Heart right ventricle (tissue), 16 donors: ENCODE results near the gene NKG7. TPM values are rescaled to one million over a fixed set of nuclear protein-coding genes. Genes with fewer than 3 reads are reported as not detected.

Source experiments
- ATAC-seq, 8 donors: fragments of 200-7000 bp; cut with Tn5 transposase; one replicate each; pipeline ENCODE4 v1.9.1; 2020; ENCODE audit warnings: mild to moderate bottlenecking in 8 of 8, moderate library complexity in 8 of 8, moderate number of reproducible peaks in 1 of 8
- DNase-seq, 2 donors: peaks; one replicate each; pipeline ENCODE4 v3.0.0-alpha.2; 2020
- H3K27ac ChIP-seq, 10 donors: fragments of 200-600 bp; sonication (generic) in 2 of 10; one replicate each; pipeline versions ENCODE4 v1.5.0 to v1.8.0; 2020 to 2022; ENCODE audit warnings: mild to moderate bottlenecking in 3 of 10
- H3K27me3 ChIP-seq, 7 donors: fragments of 200-600 bp; one replicate each; pipeline ENCODE4 v1.8.0; 2021 to 2022; ENCODE audit warnings: mild to moderate bottlenecking in 2 of 7
- H3K36me3 ChIP-seq, 9 donors: fragments of 200-600 bp; sonication (generic) in 1 of 9; one replicate each; pipeline versions ENCODE4 v1.5.0 to v1.8.0; 2020 to 2022; ENCODE audit warnings: mild to moderate bottlenecking in 2 of 9
- H3K4me1 ChIP-seq, 9 donors: fragments of 200-600 bp; sonication (generic) in 1 of 9; one replicate each; pipeline versions ENCODE4 v1.5.0 to v1.8.0; 2020 to 2022; ENCODE audit warnings: mild to moderate bottlenecking in 4 of 9
- H3K4me3 ChIP-seq, 10 donors: fragments of 200-600 bp; sonication (generic) in 2 of 10; one replicate each; pipeline versions ENCODE4 v1.5.0 to v1.8.0; 2020 to 2022; ENCODE audit warnings: mild to moderate bottlenecking in 7 of 10, moderate library complexity in 2 of 10
- H3K9me3 ChIP-seq, 11 donors: fragments of 200-600 bp in 10 of 11; sonication (generic) in 2 of 11; one replicate each; pipeline versions ENCODE4 v1.5.0 to v1.8.0; 2013 to 2022; ENCODE audit warnings: mild to moderate bottlenecking in 2 of 11, control low read depth in 1 of 11, moderate library complexity in 1 of 11
- WGBS, 2 donors: extraction: QIAGEN DNeasy Blood & Tissue Kit; methylation state at CpG; one replicate each; pipeline ENCODE4 v1.1.7; 2013; ENCODE audit warnings: inconsistent platforms in 1 of 2; 5-methylcytosine and 5-hydroxymethylcytosine counted together
- intact Hi-C, 10 donors: fragments of 100-400 bp; cut with DNase I; formaldehyde crosslinking; loops; one replicate each; pipeline versions ENCODE4 v1.11.1 to v1.14.2; 2022
- polyA plus RNA-seq, 2 donors: library from polyadenylated mRNA; stranded (reverse); fragments of 200-250 nt; gene quantifications; one replicate each; pipeline ENCODE4 v1.2.3, GENCODE V29; 2013
- total RNA-seq, 10 donors: library from RNA; stranded (reverse); fragmentation: NEBNext Ultra II Directional in 3 of 10; extraction: Animal tissue kit (Norgen Biotek cat#: 25700) in 3 of 10; gene quantifications; one replicate each; pipeline versions ENCODE4 v1.2.1 to v1.2.4, GENCODE V29; 2021 to 2023
- TF ChIP-seq, protein P1 (sequence below), 9 donors: fragments of 200-600 bp; sonication (generic) in 2 of 9; IDR thresholded peaks; one replicate each; pipeline versions ENCODE4 v1.5.0 to v1.8.0; 2021 to 2022; ENCODE audit warnings: antibody characterized with exemption in 9 of 9, mild to moderate bottlenecking in 5 of 9, moderate library complexity in 1 of 9
- donor health status: Arrhythmogenic right ventricular cardiomyopathy.
- donor health status: ischemic (EF 13 %, LVEDD 7.1; RV severe dilation, severe dysfunction).
- donor health status: healthy with polysubstance abuse.
- donor health status: DM: no; HTN: yes; CAD: no.
- donor health status: DM: no; HTN: no; CAD: no.
- donor health status: ischemic (EF 25% LVEDD 6.9; RV normal size, moderate dysfunction).
- donor health status: ischemic (EF 25% LVEDD 5.7; RV mildly dilated, moderate dysfunction).
- donor health status: healthy.
- donor health status: DM: yes; HTN: yes; CAD: no.
- donor health status: Ischemic cardiomyopathy.
- donor health status: ischemic (EF 35%, LVEDD 5.7; RV mildly dilated, moderate dysfunction).
- donor health status: nonischemic (EF 11% LVEDD 7.7; RV severe dilation, severe dysfunction).
- donor health status: DM: yes; HTN: yes; CAD: no.
- donor health status: PGD.
- donor health status: ischemic (EF 29% LVEDD 5.4; RV normal size, mild dysfunction).
- donor health status: nonischemic (EF 23%, LVEDD 6.1; RV moderate dilation, normal function).

Gene NKG7
- total and polyA plus RNA-seq, 12 donors = 0.47 to 23.1 (median 2.4) TPM

DNA sequence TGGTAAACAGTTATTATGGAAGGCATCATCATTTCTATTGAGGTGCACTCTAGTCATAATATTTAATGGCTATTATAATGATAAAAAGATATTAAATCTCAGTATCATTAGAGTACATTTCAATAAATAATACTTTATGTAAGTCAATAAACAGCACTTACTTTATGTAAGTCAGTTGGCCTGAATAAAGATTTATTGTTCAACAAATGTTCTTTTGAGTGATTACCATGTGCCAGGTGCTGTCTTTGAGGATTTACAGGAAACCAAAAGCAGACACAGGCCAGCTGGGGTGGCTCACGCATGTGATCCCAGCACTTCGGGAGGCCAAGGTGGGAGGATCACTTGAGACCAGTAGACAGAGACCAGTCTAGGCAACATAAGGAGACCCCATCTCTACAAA, 5.0 kb upstream of the NKG7 start:
- ATAC-seq (no peak), DNase-seq (no peak)
- no peaks in the 10 kb centered on the region for H3K36me3 ChIP-seq
- H3K4me1 ChIP-seq = peaks cover 0 to 17% (median 0%) of the 10 kb centered on the region in 9 donors
- TF ChIP-seq, protein P1, sequence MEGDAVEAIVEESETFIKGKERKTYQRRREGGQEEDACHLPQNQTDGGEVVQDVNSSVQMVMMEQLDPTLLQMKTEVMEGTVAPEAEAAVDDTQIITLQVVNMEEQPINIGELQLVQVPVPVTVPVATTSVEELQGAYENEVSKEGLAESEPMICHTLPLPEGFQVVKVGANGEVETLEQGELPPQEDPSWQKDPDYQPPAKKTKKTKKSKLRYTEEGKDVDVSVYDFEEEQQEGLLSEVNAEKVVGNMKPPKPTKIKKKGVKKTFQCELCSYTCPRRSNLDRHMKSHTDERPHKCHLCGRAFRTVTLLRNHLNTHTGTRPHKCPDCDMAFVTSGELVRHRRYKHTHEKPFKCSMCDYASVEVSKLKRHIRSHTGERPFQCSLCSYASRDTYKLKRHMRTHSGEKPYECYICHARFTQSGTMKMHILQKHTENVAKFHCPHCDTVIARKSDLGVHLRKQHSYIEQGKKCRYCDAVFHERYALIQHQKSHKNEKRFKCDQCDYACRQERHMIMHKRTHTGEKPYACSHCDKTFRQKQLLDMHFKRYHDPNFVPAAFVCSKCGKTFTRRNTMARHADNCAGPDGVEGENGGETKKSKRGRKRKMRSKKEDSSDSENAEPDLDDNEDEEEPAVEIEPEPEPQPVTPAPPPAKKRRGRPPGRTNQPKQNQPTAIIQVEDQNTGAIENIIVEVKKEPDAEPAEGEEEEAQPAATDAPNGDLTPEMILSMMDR (IDR thresholded peaks at IDR 0.05) = no peak
- 76 to 86% methylated on average over 2 of the region's 2 CpGs for WGBS, 2 donors
- H3K27me3 ChIP-seq = no peaks in the 10 kb centered on the region
- peaks cover 0 to 8% (median 0%) of the 10 kb centered on the region in 11 donors for H3K9me3 ChIP-seq
- intact Hi-C loops = no loop called here
- H3K4me3 ChIP-seq = no peak overlapping the region
- no peak overlapping the region for H3K27ac ChIP-seq

DNA sequence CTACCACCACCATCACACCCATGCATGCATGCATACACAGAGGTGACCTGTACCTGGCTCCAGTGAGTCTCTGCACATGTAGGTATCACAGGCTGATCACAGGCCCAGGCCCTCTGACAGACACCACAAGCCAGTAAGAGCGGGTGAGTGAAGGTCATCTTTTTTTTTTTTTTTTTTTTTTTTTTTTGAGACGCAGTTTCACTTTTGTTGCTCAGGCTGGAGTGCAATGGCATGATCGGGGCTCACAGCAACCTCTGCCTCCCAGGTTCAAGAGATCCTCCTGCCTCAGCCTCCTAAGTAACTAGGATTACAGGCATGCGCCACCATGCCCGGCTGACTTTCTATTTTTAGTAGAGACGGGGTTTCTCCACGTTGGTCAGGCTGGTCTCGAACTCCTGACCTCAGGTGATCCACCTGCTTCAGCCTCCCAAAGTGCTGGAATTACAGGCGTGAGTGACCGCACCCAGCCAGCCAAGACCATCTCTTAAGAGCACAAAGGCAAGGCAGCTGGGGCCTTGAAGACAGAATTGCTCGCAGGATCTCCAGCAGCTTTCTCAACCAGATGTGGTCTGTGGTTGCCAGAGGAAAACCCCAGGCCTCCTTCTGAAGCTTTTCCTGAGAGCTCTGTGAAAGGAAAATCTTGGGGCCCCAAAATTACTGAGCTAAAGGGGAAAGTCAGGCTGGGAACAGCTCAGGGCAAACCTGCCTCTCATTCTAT, 3.2 kb upstream of the NKG7 start:
- WGBS, 2 donors = 70 to 75% methylated on average over 11 of the region's 11 CpGs
- Histone ChIP-seq H3K36me3 (no peaks in the 10 kb centered on the region), H3K4me3 (no peak overlapping the region), H3K9me3 (no peaks in the 10 kb centered on the region), H3K27ac (no peak overlapping the region), H3K27me3 (no peaks in the 10 kb centered on the region), H3K4me1 (peaks cover 0 to 25% (median 0%) of the 10 kb centered on the region in 9 donors)
- DNase-seq = no peak
- intact Hi-C loops = no loop called here
- ATAC-seq = no peak
- TF ChIP-seq, protein P1 (IDR thresholded peaks at IDR 0.05) = no peak

DNA sequence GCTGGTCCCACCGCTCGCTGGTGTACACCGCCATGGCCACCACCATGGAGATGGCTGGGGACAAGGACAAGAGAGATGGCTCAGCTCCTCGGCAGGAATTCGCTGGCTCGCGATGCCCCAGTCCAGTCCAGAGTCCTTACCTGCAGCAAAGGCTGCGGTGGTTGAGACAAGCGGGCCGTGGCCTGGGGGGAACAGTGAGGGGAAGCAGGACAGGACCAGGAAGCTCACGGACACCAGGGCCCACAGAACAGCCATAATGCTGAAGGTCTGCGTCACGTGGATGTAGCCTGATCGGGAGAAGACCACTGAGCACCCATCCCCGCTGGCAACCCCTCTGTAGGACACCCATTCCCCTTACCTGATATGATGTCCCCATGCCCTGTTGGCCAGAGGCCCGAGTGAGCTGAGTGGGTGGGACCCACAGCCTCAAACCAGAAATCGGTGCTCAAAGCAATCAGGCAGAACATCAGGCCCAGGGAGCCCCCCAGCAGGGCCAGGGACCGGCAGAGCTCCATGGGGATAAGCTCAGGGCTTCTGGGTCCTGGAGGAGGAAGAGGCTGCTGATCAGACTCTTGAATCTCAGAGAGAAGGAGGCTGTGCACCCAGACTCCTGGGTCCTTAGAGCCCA, 319 bp downstream of the NKG7 start:
- peak overlapping the region in 1 of 10 donors; percentile 46 for H3K4me3 ChIP-seq
- DNase-seq (no peak), ATAC-seq (no peak)
- intact Hi-C loops = no loop called here
- peaks cover 0 to 36% (median 5%) of the 10 kb centered on the region in 9 donors for H3K4me1 ChIP-seq
- H3K27me3 ChIP-seq = no peaks in the 10 kb centered on the region
- 83 to 89% methylated on average over 18 of the region's 18 CpGs for WGBS, 2 donors
- H3K27ac ChIP-seq = peak overlapping the region in 1 of 10 donors; percentile 87
- H3K9me3 ChIP-seq = no peaks in the 10 kb centered on the region
- TF ChIP-seq, protein P1 (IDR thresholded peaks at IDR 0.05) = no peak
- H3K36me3 ChIP-seq = no peaks in the 10 kb centered on the region

DNA sequence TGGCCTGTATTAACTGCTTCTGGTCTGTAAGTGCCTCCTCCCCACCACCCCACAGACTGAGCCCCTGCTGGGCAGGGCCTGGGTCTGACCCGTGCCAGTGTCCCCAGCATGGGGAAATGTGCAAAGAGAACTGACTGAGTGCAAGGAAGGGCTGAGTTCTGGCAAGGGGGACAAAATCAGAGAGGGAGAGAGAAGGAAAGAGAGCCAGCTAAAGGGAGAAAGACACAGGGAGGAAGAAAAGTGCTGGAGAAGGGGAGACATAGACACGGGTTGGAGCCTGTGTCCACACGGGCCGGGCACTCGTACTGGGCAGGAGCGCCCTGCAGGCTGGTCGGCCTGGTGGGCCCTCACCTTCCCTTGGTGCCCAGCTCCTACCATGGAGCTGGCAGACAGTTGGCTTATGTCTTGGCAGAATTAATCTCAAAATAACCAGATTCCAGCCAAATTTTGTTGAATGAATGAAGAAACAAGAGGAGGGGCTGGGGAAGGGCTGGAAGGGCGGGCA, 1.2 kb downstream of the NKG7 start:
- Histone ChIP-seq H3K36me3 (no peaks in the 10 kb centered on the region), H3K27me3 (no peaks in the 10 kb centered on the region), H3K27ac (peak overlapping the region in 1 of 10 donors; percentile 87), H3K9me3 (no peaks in the 10 kb centered on the region), H3K4me1 (peaks cover 0 to 41% (median 5%) of the 10 kb centered on the region in 9 donors), H3K4me3 (peak overlapping the region in 1 of 10 donors; percentile 46)
- no peak for DNase-seq
- TF ChIP-seq, protein P1 (IDR thresholded peaks at IDR 0.05) = no peak
- WGBS, 2 donors = 78% methylated on average over 8 of the region's 8 CpGs
- no peak for ATAC-seq
- intact Hi-C loops = no loop called here
